Adrenal gland (tissue), 12 donors: ENCODE data around the gene NSG1. TPM values are rescaled to one million over a fixed set of nuclear protein-coding genes. Genes with fewer than 3 reads are reported as not detected.

Experiments used
- DNase-seq, 7 donors: peaks; one replicate each; pipeline ENCODE4 v3.0.0-alpha.2; 2019 to 2020
- H3K27ac ChIP-seq, 5 donors: fragments of 200-600 bp; sonication (generic) in 4 of 5; 1 replicate in 3 of 5; 2 replicates in 2 of 5; pipeline versions ENCODE4 v1.5.1 to v1.8.0; 2016 to 2020; ENCODE audit warnings: mild to moderate bottlenecking in 1 of 5
- H3K27me3 ChIP-seq: fragments of 200-600 bp; 2 replicates; pipeline ENCODE4 v1.8.0; 2021
- H3K36me3 ChIP-seq, 2 donors: fragments of 200-600 bp; replicated peaks in 1 of 2; 1 replicate in 1 of 2; 2 replicates in 1 of 2; pipeline versions ENCODE4 v1.5.1 to v1.8.0; 2018 to 2022
- H3K4me1 ChIP-seq, 2 donors: fragments of 200-600 bp; replicated peaks in 1 of 2; 1 replicate in 1 of 2; 2 replicates in 1 of 2; pipeline versions ENCODE4 v1.5.1 to v1.8.0; 2018 to 2021
- H3K4me3 ChIP-seq, 4 donors: fragments of 200-600 bp; sonication (generic) in 3 of 4; one replicate each; pipeline ENCODE4 v1.5.1; 2016 to 2018
- H3K9me3 ChIP-seq, 3 donors: fragments of 200-600 bp; sonication (generic) in 1 of 3; replicated peaks in 1 of 3; 1 replicate in 2 of 3; 2 replicates in 1 of 3; pipeline versions ENCODE4 v1.5.1 to v1.8.0; 2016 to 2021
- CTCF ChIP-seq, 6 experiments: fragments of 450-650 bp in 4 of 6; fragments of 200-600 bp in 2 of 6; sonication (generic) in 1 of 6; IDR thresholded peaks; 1 replicate in 5 of 6; 2 replicates in 1 of 6; pipeline versions ENCODE4 v1.5.1 to v1.8.0; 2016 to 2021; ENCODE audit warnings: antibody characterized with exemption in 6 of 6, mild to moderate bottlenecking in 2 of 6, moderate library complexity in 1 of 6
- POLR2A ChIP-seq, 2 donors: fragments of 450-650 bp; IDR thresholded peaks; one replicate each; pipeline ENCODE4 v1.6.1; 2017; ENCODE audit warnings: antibody characterized with exemption in 2 of 2, mild to moderate bottlenecking in 2 of 2, moderate library complexity in 1 of 2
- WGBS, 4 donors: extraction: QIAGEN DNeasy Blood & Tissue Kit in 2 of 4; methylation state at CpG; one replicate each; pipeline versions ENCODE4 v1.1.5 to v1.1.7; 2013 to 2017; 5-methylcytosine and 5-hydroxymethylcytosine counted together
- intact Hi-C, 2 donors: fragments of 100-400 bp; cut with DNase I; formaldehyde crosslinking; loops; one replicate each; pipeline versions ENCODE4 v1.14.1 to v1.15.0; 2022 to 2023
- polyA plus RNA-seq, 3 donors: library from polyadenylated mRNA; stranded (reverse); fragments of 200-250 nt in 2 of 3; fragments of 350-450 nt in 1 of 3; fragmentation: Illumina TruSeq in 1 of 3; extraction: RNeasy Lipid Tissue Mini Kit (QIAGEN cat#74804) in 1 of 3; gene quantifications; one replicate each; pipeline ENCODE4 v1.2.3, GENCODE V29; 2013 to 2014
- total RNA-seq, 9 donors: library from RNA; depleted of rRNA in 4 of 9; stranded (reverse); fragments of >200 nt in 4 of 9; fragments of 120-200 nt in 1 of 9; fragmentation: NEBNext Ultra II Directional in 1 of 9; extraction: Animal tissue kit (Norgen Biotek cat#: 25700) in 1 of 9; gene quantifications; one replicate each; pipeline versions ENCODE4 v1.1.0 to v1.2.4, GENCODE V29; 2013 to 2023
- donor health status: healthy with polysubstance abuse.
- donor health status: Bipolar disorder and iron deficiency.
- donor health status: DM: yes; HTN: yes; CAD: no.
- donor health status: DM: no; HTN: no; CAD: no.
- donor health status: DM: no; HTN: no; CAD: no.
- donor health status: DM: yes; HTN: yes; CAD: no.

Gene NSG1
- total and polyA plus RNA-seq, 12 donors: 1.4 to 42.7 (median 9.9) TPM

DNA sequence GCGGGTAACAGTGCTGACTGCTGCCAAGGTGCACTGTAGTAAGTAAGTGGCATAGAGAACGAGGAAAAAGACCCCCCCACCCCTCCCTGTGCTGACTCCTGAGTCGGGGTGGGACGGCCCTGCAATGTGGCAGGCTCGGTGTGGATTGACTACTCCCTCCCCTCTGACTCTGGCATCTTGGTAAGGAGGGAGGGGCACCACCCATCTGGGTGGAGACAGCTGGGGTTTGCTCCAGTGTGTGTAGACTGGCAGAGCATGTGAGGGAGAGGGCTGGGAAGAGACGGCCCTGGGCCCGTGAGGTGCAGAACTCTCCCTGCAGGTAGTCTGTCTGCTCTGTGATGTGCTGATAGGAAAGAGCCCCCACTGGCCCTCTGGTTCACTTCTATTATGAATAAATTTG lies 31.0 kb downstream of the NSG1 start:
- WGBS, 4 donors: 78 to 91% (median 84%) methylated on average over 5 to 7 of the region's 7 CpGs
- intact Hi-C loops: no loop called here
- H3K27ac ChIP-seq: no peak overlapping the region
- no peaks in the 10 kb centered on the region for H3K9me3 ChIP-seq
- TF ChIP-seq CTCF (IDR thresholded peaks at IDR 0.05): no peak
- TF ChIP-seq POLR2A (IDR thresholded peaks at IDR 0.05): no peak
- H3K4me3 ChIP-seq: no peak overlapping the region
- DNase-seq: peak in 2 of 7 donors; percentile 18 to 50
- H3K4me1 ChIP-seq: no peaks in the 10 kb centered on the region
- H3K27me3 ChIP-seq: no peaks in the 10 kb centered on the region
- peaks cover 0 to 47% of the 10 kb centered on the region in 2 donors for H3K36me3 ChIP-seq

DNA sequence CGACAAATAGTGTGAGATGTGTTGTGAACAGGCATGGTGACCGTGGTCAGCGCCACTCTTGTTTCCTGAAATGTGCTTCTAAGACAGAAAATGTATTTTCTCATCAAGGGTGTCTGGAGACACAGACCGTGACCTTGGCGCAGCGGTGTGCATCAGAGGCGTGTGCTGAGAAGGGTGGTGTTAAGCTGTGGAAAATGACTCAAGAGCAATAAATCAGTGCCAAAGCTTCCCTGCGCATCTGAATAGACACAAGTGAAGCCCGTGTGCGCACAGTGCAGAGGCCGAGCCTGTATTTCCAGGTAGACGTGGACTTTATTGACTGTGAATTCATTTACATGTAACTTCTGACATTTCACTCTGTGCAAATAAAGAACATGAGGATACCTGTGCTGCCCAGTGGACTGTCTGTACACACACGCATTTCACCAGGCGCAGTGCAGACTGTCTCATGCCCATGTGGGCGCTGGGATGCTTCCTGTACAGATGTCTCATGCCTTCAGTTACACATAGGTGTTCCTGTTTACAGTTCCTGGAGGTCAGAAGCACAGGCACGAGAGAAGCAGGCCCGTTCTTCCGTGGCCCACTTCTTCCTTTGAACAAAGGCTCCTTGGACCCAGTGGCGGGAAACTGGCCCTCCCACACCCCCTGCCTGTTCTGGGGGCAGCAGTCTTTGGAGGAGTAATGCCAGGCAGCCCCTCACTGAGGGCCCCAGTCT lies 31.9 kb downstream of the NSG1 start:
- intact Hi-C loops: no loop called here
- WGBS, 4 donors: 78 to 86% (median 81%) methylated on average over 19 of the region's 19 CpGs
- H3K27me3 ChIP-seq: no peaks in the 10 kb centered on the region
- TF ChIP-seq CTCF (IDR thresholded peaks at IDR 0.05) (no peak), POLR2A (IDR thresholded peaks at IDR 0.05) (no peak)
- H3K4me3 ChIP-seq: no peak overlapping the region
- H3K9me3 ChIP-seq: no peaks in the 10 kb centered on the region
- H3K4me1 ChIP-seq: no peaks in the 10 kb centered on the region
- peak in 2 of 7 donors; percentile 36 to 48 for DNase-seq
- H3K27ac ChIP-seq: no peak overlapping the region
- H3K36me3 ChIP-seq: peaks cover 0 to 48% of the 10 kb centered on the region in 2 donors

DNA sequence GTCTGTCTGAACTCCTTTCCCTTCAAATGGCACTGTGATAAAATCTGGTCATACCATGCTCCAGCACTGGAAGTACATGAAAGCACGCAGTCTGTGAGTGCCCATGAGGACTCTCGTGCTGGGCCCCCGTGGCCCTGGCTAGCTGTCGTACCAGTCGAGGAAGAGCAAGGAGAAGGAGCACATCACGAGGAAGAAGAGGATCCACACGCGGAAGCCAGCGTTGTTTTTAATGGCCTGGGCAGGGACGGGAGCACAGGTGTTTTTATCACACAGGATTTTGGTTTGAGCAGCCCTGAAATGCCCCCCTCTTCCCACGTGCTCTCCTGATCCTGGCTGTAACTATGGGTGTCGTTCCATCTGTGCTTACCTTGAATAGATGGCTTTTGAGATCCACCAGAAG lies 33.0 kb downstream of the NSG1 start:
- 93 to 97% (median 95%) methylated on average over 12 of the region's 12 CpGs for WGBS, 4 donors
- peak in 1 of 7 donors; percentile 39 for DNase-seq
- H3K4me1 ChIP-seq: no peaks in the 10 kb centered on the region
- no peaks in the 10 kb centered on the region for H3K9me3 ChIP-seq
- H3K27me3 ChIP-seq: no peaks in the 10 kb centered on the region
- H3K4me3 ChIP-seq: no peak overlapping the region
- H3K27ac ChIP-seq: no peak overlapping the region
- no peak for TF ChIP-seq CTCF (IDR thresholded peaks at IDR 0.05)
- TF ChIP-seq POLR2A (IDR thresholded peaks at IDR 0.05): no peak
- intact Hi-C loops: no loop called here
- peaks cover 0 to 48% of the 10 kb centered on the region in 2 donors for H3K36me3 ChIP-seq

- 94 to 98% (median 96%) methylated on average over 9 to 12 of the region's 12 CpGs for WGBS, 4 donors
- intact Hi-C loops: no loop called here
- Histone ChIP-seq H3K9me3 (no peaks in the 10 kb centered on the region), H3K27me3 (no peaks in the 10 kb centered on the region), H3K4me1 (no peaks in the 10 kb centered on the region), H3K36me3 (peaks cover 0 to 48% of the 10 kb centered on the region in 2 donors), H3K4me3 (no peak overlapping the region), H3K27ac (no peak overlapping the region)
- peak in 1 of 7 donors; percentile 44 for DNase-seq
- TF ChIP-seq CTCF (IDR thresholded peaks at IDR 0.05): no peak
- no peak for TF ChIP-seq POLR2A (IDR thresholded peaks at IDR 0.05)
Observed at GRCh38 chr4:4420421-4420820, 33.5 kb downstream of the NSG1 start.
